HEK293 (cell line): ENCODE data around the gene SP6.

Source experiments
- CTCF ChIP-seq: fragments of 450-650 bp; formaldehyde crosslinking; IDR thresholded peaks from 2 replicates; pipeline ENCODE4 v1.5.1; 2016; ENCODE audit warnings: missing biosample characterization, missing genetic modification characterization
- ZNF16 ChIP-seq: fragments of 450-650 bp; formaldehyde crosslinking; IDR thresholded peaks from 2 replicates; pipeline ENCODE4 v1.5.1; 2016; ENCODE audit warnings: low read depth, missing biosample characterization, missing genetic modification characterization
- ZNF558 ChIP-seq: fragments of 450-650 bp; formaldehyde crosslinking; IDR thresholded peaks from 2 replicates; pipeline ENCODE4 v1.5.1; 2016; ENCODE audit warnings: missing biosample characterization, missing genetic modification characterization
- ZNF747 ChIP-seq: fragments of 450-650 bp; formaldehyde crosslinking; IDR thresholded peaks from 2 replicates; pipeline ENCODE4 v1.5.1; 2016; ENCODE audit warnings: missing biosample characterization, missing genetic modification characterization
- ZNF837 ChIP-seq: fragments of 450-650 bp; formaldehyde crosslinking; IDR thresholded peaks from 2 replicates; pipeline ENCODE4 v1.5.1; 2016; ENCODE audit warnings: missing biosample characterization, missing genetic modification characterization
- ZNF843 ChIP-seq: fragments of 450-650 bp; formaldehyde crosslinking; IDR thresholded peaks from 2 replicates; pipeline ENCODE4 v1.5.1; 2016; ENCODE audit warnings: missing biosample characterization, missing genetic modification characterization

- no peak; the same call in 1 of the 2 replicates for TF ChIP-seq CTCF (tag by site-specific recombination)
- no peak for TF ChIP-seq ZNF843 (tag by site-specific recombination)
- no peak for TF ChIP-seq ZNF16 (tag by site-specific recombination)
- TF ChIP-seq ZNF747 (tag by site-specific recombination): no peak
- TF ChIP-seq ZNF558: no peak
- no peak for TF ChIP-seq ZNF837 (tag by site-specific recombination)
Measured at GRCh38 chr17:47895856-47896671, 45.1 kb upstream of the SP6 start, which contains the start of gene SP2.
